Right atrium auricular region (tissue), 2 donors: Measurements from ENCODE around the gene AMFR. TPM values are rescaled to one million over a fixed set of nuclear protein-coding genes. Genes with fewer than 3 reads are reported as not detected.

Experiments used
- DNase-seq: peaks from one replicate; pipeline ENCODE4 v3.0.0-alpha.2; 2019; ENCODE audit warnings: low spot score
- H3K27ac ChIP-seq, 2 donors: fragments of 200-600 bp; sonication (generic); 1 replicate in 1 of 2; 2 replicates in 1 of 2; pipeline ENCODE4 v1.5.1; 2016 to 2019
- H3K27me3 ChIP-seq, 2 donors: fragments of 200-600 bp; sonication (generic); one replicate each; pipeline versions ENCODE4 v1.5.1 to v1.6.0; 2017 to 2019
- H3K36me3 ChIP-seq: fragments of 200-600 bp; sonication (generic); one replicate; pipeline ENCODE4 v1.5.1; 2016
- H3K4me1 ChIP-seq, 2 donors: fragments of 200-600 bp; sonication (generic); one replicate each; pipeline versions ENCODE4 v1.5.1 to v1.6.0; 2017 to 2019
- H3K4me3 ChIP-seq, 2 donors: fragments of 200-600 bp; sonication (generic); 1 replicate in 1 of 2; 2 replicates in 1 of 2; pipeline ENCODE4 v1.5.1; 2017 to 2019; ENCODE audit warnings: mild to moderate bottlenecking in 1 of 2, moderate library complexity in 1 of 2
- H3K9me3 ChIP-seq, 2 donors: fragments of 200-600 bp; sonication (generic); one replicate each; pipeline ENCODE4 v1.5.1; 2019
- CTCF ChIP-seq, 2 donors: fragments of 200-600 bp; sonication (generic); IDR thresholded peaks; one replicate each; pipeline ENCODE4 v1.5.1; 2019; ENCODE audit warnings: antibody characterized with exemption in 2 of 2
- total RNA-seq, 2 donors: library from RNA; depleted of rRNA; stranded (reverse); fragments of >200 nt; gene quantifications; one replicate each; pipeline ENCODE4 v1.1.0, GENCODE V29; 2016

AMFR gene
- total RNA-seq, 2 donors from 2014 or later, result 110 to 153 TPM

DNA sequence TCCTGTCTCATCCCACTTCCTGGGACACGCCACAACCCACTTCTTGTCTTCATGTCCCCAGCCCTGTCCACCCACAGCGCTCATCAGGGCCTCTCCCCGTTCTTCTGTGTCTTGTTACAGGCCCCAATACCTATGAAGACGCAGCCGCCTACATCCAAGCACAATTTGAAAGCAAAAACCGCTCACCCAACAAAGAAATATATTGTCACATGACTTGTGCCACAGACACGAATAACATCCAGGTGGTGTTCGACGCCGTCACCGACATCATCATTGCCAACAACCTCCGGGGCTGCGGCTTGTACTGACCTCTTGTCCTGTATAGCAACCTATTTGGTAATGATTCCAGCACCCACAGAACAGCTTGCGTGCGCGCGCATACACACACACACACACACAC is 70.6 kb downstream of the AMFR start:
- TF ChIP-seq CTCF (IDR thresholded peaks at IDR 0.05), result no peak
- no peaks in the 10 kb centered on the region for H3K9me3 ChIP-seq
- H3K27ac ChIP-seq, result no peak overlapping the region
- peak; percentile 56 for DNase-seq
- H3K4me1 ChIP-seq, result peaks cover 0 to 9% of the 10 kb centered on the region in 2 donors
- no peak overlapping the region for H3K4me3 ChIP-seq
- no peaks in the 10 kb centered on the region for H3K36me3 ChIP-seq
- H3K27me3 ChIP-seq, result no peaks in the 10 kb centered on the region

- peaks cover 0 to 9% of the 10 kb centered on the region in 2 donors for H3K4me1 ChIP-seq
- H3K27ac ChIP-seq, result no peak overlapping the region
- no peak for TF ChIP-seq CTCF (IDR thresholded peaks at IDR 0.05)
- DNase-seq, result no peak
- no peaks in the 10 kb centered on the region for H3K27me3 ChIP-seq
- no peaks in the 10 kb centered on the region for H3K36me3 ChIP-seq
- no peaks in the 10 kb centered on the region for H3K9me3 ChIP-seq
- H3K4me3 ChIP-seq, result no peak overlapping the region
Observed at GRCh38 chr16:56354016-56354415, 71.3 kb downstream of the AMFR start.

- no peak for TF ChIP-seq CTCF (IDR thresholded peaks at IDR 0.05)
- no peak for DNase-seq
- peaks cover 0 to 9% of the 10 kb centered on the region in 2 donors for H3K4me1 ChIP-seq
- H3K9me3 ChIP-seq, result no peaks in the 10 kb centered on the region
- H3K27me3 ChIP-seq, result no peaks in the 10 kb centered on the region
- H3K27ac ChIP-seq, result no peak overlapping the region
- H3K36me3 ChIP-seq, result no peaks in the 10 kb centered on the region
- no peak overlapping the region for H3K4me3 ChIP-seq
Observed at GRCh38 chr16:56353054-56353921, 72.1 kb downstream of the AMFR start.

DNA sequence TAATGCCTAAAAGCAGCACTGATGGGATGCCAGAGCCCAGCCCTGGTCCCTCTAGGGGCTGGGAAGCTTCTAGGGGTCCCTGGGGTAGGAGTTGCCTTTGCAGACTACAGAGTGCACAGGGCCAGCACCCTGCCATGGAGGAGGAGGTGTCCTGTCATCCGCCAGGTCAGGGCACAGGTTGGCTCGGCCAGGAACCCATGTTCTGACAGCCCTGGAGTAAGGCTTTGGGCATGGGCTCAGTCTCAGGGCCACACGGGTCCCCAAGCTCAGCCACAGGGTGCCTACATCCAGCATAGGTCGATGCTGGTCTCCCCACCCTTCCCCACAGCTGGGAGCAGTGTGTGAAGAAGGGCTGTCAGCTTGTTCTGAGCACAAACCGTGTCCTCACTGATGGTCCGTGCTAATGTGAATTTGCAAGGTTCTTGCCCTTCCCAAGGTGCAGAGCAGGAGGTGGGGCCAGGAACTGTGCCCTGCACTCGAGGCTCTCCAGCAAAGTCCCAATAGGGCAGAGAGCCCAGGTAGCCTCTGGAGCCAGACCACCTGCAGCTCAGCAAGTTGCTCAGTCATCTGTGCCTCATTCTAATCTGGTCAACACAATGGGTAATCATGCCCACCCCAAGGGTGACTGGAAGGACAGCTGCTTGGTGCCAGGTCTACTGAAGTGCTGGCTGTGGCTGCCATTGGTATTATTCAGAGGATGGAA is 72.8 kb downstream of the AMFR start:
- DNase-seq, result no peak
- no peak overlapping the region for H3K4me3 ChIP-seq

DNA sequence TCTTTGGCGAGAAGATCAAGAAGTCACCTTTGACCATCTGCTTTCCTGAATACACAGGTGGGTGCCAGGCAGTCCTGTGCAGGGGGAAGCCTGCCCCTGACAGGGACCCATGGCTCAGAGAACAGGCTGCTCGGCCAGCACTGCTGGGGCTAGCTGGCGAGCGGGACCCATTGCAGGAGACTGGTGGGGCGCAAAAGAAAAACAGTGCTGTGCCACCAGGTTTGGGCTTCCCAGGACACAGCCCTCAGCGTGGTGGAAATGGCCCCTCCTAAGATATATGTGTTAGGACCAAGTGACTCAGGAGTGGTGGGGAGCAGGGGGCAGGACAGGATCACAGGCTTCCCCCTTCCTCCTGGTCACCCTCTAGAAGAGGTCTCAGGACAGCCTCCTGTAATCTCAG is 73.9 kb downstream of the AMFR start:
- no peak overlapping the region for H3K27ac ChIP-seq
- TF ChIP-seq CTCF (IDR thresholded peaks at IDR 0.05), result no peak
- no peaks in the 10 kb centered on the region for H3K9me3 ChIP-seq
- no peak overlapping the region for H3K4me3 ChIP-seq
- no peaks in the 10 kb centered on the region for H3K36me3 ChIP-seq
- no peaks in the 10 kb centered on the region for H3K27me3 ChIP-seq
- no peak for DNase-seq
- H3K4me1 ChIP-seq, result peaks cover 0 to 9% of the 10 kb centered on the region in 2 donors

More for the DNA sequence above, 72.8 kb downstream of the AMFR start:
- Histone ChIP-seq H3K27ac (no peak overlapping the region), H3K4me1 (peaks cover 0 to 9% of the 10 kb centered on the region in 2 donors), H3K36me3 (no peaks in the 10 kb centered on the region), H3K27me3 (no peaks in the 10 kb centered on the region), H3K9me3 (no peaks in the 10 kb centered on the region)
- no peak for TF ChIP-seq CTCF (IDR thresholded peaks at IDR 0.05)
